Measurements from ENCODE around the gene GRK1. TPM values are rescaled to one million over a fixed set of nuclear protein-coding genes. Genes with fewer than 3 reads are reported as not detected.

Gene GRK1
- total and polyA plus RNA-seq, 8 donors = 0.02 to 0.04 TPM; not detected in 6

GRCh38 chr13:113758651-113759524 lies 91.9 kb downstream of the GRK1 start, which contains the start of gene TMEM255B:
TSS of gene TMEM255B (plus strand) at chr13:113759226. CDS start at chr13:113759270, 44 bp downstream.
- Histone ChIP-seq H3K27ac (peak within 1 kb of the TSS in 3 of 4 donors; percentile 12 to 73 (median 73)), H3K36me3 (no peaks in the 10 kb centered on the region), H3K9me3 (no peaks in the 10 kb centered on the region), H3K4me3 (peak within 1 kb of the TSS; percentile 58 to 78 (median 67)), H3K27me3 (peaks cover 0 to 5% (median 0%) of the 10 kb centered on the region in 4 donors), H3K4me1 (peaks cover 4 to 13% (median 9%) of the 10 kb centered on the region in 3 donors)
- ATAC-seq (peak; percentile 98 to 99 (median 98)), FAIRE-seq (no peak), DNase-seq (peak; percentile 78 to 95 (median 86))
- 1% methylated on average over 64 to 80 of the region's 80 CpGs for WGBS, 2 donors
- TF ChIP-seq CTCF (IDR thresholded peaks at IDR 0.05) = peak; percentile 16 to 30 (median 20)
- intact Hi-C loops (cut with DNase I) = no loop called here

GRCh38 chr13:113759525-113760137 lies 92.6 kb downstream of the GRK1 start:
- Histone ChIP-seq H3K27me3 (peaks cover 0 to 5% (median 0%) of the 10 kb centered on the region in 4 donors), H3K9me3 (no peaks in the 10 kb centered on the region), H3K4me3 (peak overlapping the region; percentile 58 to 78 (median 67)), H3K36me3 (no peaks in the 10 kb centered on the region), H3K4me1 (peaks cover 4 to 13% (median 9%) of the 10 kb centered on the region in 3 donors), H3K27ac (peak overlapping the region in 2 of 4 donors; percentile 73)
- WGBS, 2 donors = 3% methylated on average over 26 of the region's 26 CpGs
- intact Hi-C loops (cut with DNase I) = no loop called here
- peak in 3 of 4 donors; percentile 10 to 30 (median 10) for ATAC-seq
- TF ChIP-seq CTCF (IDR thresholded peaks at IDR 0.05) = no peak
- DNase-seq = peak in 2 of 6 donors; percentile 61 to 63
- no peak for FAIRE-seq

- 66 to 81% methylated on average over 7 of the region's 7 CpGs for WGBS, 2 donors
- peaks cover 4 to 13% (median 9%) of the 10 kb centered on the region in 3 donors for H3K4me1 ChIP-seq
- H3K4me3 ChIP-seq = no peak overlapping the region
- H3K36me3 ChIP-seq = no peaks in the 10 kb centered on the region
- intact Hi-C loops (cut with DNase I) = no loop called here
- H3K27ac ChIP-seq = no peak overlapping the region
- ATAC-seq (no peak), FAIRE-seq (no peak), DNase-seq (no peak)
- H3K9me3 ChIP-seq = no peaks in the 10 kb centered on the region
- H3K27me3 ChIP-seq = peaks cover 0 to 5% (median 0%) of the 10 kb centered on the region in 4 donors
- no peak for TF ChIP-seq CTCF (IDR thresholded peaks at IDR 0.05)
Measured at GRCh38 chr13:113761136-113761535, 94.1 kb downstream of the GRK1 start.

GRCh38 chr13:113762075-113762474 lies 95.1 kb downstream of the GRK1 start:
- Histone ChIP-seq H3K9me3 (no peaks in the 10 kb centered on the region), H3K4me3 (no peak overlapping the region), H3K36me3 (no peaks in the 10 kb centered on the region), H3K27me3 (peaks cover 0 to 5% (median 0%) of the 10 kb centered on the region in 4 donors), H3K4me1 (peaks cover 4 to 13% (median 9%) of the 10 kb centered on the region in 3 donors), H3K27ac (no peak overlapping the region)
- ATAC-seq = no peak
- TF ChIP-seq CTCF (IDR thresholded peaks at IDR 0.05) = no peak
- no peak for FAIRE-seq
- DNase-seq = no peak
- intact Hi-C loops (cut with DNase I) = no loop called here
- 74 to 82% methylated on average over 2 of the region's 2 CpGs for WGBS, 2 donors

Measured in pancreas (tissue), 10 donors.